Esophagus muscularis mucosa (tissue), 3 donors: Measurements from ENCODE around the gene ANKS1A.

Experiments used
- POLR2AphosphoS5 ChIP-seq, 2 donors: sonication (generic); formaldehyde crosslinking; IDR thresholded peaks; one replicate each; pipeline ENCODE4 v1.6.1; 2017; ENCODE audit warnings: antibody characterized with exemption in 2 of 2
- TF ChIP-seq, protein P1 (sequence below), 3 experiments: fragments of 200-600 bp in 2 of 3; fragments of 450-650 bp in 1 of 3; sonication (generic) in 2 of 3; IDR thresholded peaks; one replicate each; pipeline ENCODE4 v1.5.1; 2017 to 2019; ENCODE audit warnings: antibody characterized with exemption in 3 of 3, mild to moderate bottlenecking in 2 of 3, moderate library complexity in 1 of 3

DNA sequence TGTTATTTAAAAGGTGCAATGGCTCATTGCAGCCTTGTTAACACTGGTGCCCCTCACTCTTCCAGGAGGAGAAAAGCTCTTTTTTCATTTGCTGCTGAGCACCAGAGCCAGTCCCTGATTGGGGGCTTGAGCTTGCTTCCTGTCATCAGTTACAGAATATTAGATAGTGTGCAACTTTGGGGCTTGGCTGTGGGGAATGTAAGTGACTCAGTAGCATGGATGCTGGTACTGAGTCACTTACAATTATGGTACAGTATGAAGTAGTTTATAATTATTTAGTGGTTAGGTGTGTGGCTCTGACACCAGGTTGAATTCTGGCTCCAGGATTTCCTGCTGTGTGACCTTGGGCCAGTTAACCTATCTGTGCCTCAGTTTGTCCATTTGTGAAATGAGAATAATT lies 37.6 kb downstream of the ANKS1A start:
- TF ChIP-seq, protein P1, sequence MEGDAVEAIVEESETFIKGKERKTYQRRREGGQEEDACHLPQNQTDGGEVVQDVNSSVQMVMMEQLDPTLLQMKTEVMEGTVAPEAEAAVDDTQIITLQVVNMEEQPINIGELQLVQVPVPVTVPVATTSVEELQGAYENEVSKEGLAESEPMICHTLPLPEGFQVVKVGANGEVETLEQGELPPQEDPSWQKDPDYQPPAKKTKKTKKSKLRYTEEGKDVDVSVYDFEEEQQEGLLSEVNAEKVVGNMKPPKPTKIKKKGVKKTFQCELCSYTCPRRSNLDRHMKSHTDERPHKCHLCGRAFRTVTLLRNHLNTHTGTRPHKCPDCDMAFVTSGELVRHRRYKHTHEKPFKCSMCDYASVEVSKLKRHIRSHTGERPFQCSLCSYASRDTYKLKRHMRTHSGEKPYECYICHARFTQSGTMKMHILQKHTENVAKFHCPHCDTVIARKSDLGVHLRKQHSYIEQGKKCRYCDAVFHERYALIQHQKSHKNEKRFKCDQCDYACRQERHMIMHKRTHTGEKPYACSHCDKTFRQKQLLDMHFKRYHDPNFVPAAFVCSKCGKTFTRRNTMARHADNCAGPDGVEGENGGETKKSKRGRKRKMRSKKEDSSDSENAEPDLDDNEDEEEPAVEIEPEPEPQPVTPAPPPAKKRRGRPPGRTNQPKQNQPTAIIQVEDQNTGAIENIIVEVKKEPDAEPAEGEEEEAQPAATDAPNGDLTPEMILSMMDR (IDR thresholded peaks at IDR 0.05): no peak
- TF ChIP-seq POLR2AphosphoS5 (IDR thresholded peaks at IDR 0.05): no peak
